ENCODE data around the gene BUD13.

GRCh38 chr11:116821050-116821918 lies 48.5 kb upstream of the BUD13 start:
- TF ChIP-seq, protein P1, sequence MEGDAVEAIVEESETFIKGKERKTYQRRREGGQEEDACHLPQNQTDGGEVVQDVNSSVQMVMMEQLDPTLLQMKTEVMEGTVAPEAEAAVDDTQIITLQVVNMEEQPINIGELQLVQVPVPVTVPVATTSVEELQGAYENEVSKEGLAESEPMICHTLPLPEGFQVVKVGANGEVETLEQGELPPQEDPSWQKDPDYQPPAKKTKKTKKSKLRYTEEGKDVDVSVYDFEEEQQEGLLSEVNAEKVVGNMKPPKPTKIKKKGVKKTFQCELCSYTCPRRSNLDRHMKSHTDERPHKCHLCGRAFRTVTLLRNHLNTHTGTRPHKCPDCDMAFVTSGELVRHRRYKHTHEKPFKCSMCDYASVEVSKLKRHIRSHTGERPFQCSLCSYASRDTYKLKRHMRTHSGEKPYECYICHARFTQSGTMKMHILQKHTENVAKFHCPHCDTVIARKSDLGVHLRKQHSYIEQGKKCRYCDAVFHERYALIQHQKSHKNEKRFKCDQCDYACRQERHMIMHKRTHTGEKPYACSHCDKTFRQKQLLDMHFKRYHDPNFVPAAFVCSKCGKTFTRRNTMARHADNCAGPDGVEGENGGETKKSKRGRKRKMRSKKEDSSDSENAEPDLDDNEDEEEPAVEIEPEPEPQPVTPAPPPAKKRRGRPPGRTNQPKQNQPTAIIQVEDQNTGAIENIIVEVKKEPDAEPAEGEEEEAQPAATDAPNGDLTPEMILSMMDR (IDR thresholded peaks at IDR 0.05), result no peak
- TF ChIP-seq POLR2A (IDR thresholded peaks at IDR 0.05), result no peak

Data from heart left ventricle (tissue), 13 donors.